Heart left ventricle (tissue), 13 donors: ENCODE data around the gene GPC3.

ENCODE experiments used
- POLR2A ChIP-seq, 2 donors: fragments of 450-650 bp; IDR thresholded peaks; one replicate each; pipeline ENCODE4 v1.6.1; 2017; ENCODE audit warnings: antibody characterized with exemption in 2 of 2, mild to moderate bottlenecking in 2 of 2, moderate library complexity in 2 of 2
- TF ChIP-seq, protein P1 (sequence below), 12 donors: fragments of 200-600 bp; sonication (generic) in 4 of 12; IDR thresholded peaks; one replicate each; pipeline versions ENCODE4 v1.5.0 to v1.8.0; 2018 to 2022; ENCODE audit warnings: antibody characterized with exemption in 12 of 12, mild to moderate bottlenecking in 5 of 12
- donor health status: ischemic (EF 13 %, LVEDD 7.1; RV severe dilation, severe dysfunction).
- donor health status: DM: no; HTN: yes; CAD: no.
- donor health status: DM: no; HTN: no; CAD: no.
- donor health status: ischemic (EF 25% LVEDD 6.9; RV normal size, moderate dysfunction).
- donor health status: ischemic (EF 25% LVEDD 5.7; RV mildly dilated, moderate dysfunction).
- donor health status: ischemic (EF 35%, LVEDD 5.7; RV mildly dilated, moderate dysfunction).
- donor health status: nonischemic (EF 11% LVEDD 7.7; RV severe dilation, severe dysfunction).
- donor health status: DM: yes; HTN: yes; CAD: no.
- donor health status: PGD.
- donor health status: ischemic (EF 29% LVEDD 5.4; RV normal size, mild dysfunction).
- donor health status: nonischemic (EF 23%, LVEDD 6.1; RV moderate dilation, normal function).

DNA sequence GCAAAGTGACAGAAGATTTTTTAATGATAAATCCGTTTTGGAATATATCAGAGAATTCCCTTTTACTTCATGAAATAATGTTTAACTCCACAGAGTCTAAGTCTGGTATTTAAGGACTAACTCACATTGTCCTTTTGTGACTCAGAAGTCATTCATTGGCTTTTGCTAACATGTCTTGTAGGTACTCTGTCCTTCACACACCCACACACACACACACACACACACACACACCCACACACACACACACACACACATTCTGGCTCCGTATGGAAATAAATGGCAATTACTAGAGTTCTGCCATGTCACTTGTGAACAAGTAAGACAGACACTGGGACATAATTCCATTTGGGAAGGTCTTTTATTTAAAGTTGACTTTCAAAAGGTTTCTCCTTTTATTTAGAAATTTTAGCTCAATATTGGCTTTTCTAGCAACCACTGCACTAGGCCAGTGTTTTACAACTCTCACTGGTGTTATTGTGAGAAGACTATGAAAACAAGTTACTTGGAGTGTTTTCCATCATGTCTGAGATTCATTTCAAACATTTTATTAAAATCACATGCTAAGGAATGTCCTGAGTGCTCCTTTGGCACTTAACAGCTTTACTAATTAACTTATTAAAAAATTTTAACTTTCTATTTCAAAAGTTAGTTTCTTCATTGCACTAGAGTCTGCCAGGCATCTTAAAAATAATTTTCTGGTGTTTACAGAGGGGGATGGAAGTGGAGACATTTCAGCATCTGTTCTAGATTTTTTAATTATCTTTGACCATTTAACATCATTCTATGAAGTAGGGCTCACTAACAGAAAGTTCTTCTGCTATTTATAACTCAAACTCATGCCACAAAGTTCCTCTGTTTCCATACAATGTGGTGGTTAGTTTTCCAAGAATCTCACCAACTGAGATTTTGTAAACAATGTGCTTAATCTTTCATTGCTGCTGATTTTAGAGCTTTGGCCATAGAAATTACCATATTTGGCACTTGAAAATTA is 329.8 kb downstream of the GPC3 start:
- TF ChIP-seq POLR2A (IDR thresholded peaks at IDR 0.05) = no peak
- TF ChIP-seq, protein P1, sequence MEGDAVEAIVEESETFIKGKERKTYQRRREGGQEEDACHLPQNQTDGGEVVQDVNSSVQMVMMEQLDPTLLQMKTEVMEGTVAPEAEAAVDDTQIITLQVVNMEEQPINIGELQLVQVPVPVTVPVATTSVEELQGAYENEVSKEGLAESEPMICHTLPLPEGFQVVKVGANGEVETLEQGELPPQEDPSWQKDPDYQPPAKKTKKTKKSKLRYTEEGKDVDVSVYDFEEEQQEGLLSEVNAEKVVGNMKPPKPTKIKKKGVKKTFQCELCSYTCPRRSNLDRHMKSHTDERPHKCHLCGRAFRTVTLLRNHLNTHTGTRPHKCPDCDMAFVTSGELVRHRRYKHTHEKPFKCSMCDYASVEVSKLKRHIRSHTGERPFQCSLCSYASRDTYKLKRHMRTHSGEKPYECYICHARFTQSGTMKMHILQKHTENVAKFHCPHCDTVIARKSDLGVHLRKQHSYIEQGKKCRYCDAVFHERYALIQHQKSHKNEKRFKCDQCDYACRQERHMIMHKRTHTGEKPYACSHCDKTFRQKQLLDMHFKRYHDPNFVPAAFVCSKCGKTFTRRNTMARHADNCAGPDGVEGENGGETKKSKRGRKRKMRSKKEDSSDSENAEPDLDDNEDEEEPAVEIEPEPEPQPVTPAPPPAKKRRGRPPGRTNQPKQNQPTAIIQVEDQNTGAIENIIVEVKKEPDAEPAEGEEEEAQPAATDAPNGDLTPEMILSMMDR (IDR thresholded peaks at IDR 0.05) = no peak
